DOHH2 (cell line): ENCODE measurements around the gene KNTC1.

ENCODE experiments used
- H3F3A ChIP-seq: fragments of 200-600 bp; sonication (generic), shearing (Covaris generic); 2 replicates; pipeline ENCODE4 v1.6.0; 2016; ENCODE audit warnings: antibody characterized with exemption, mild to moderate bottlenecking; ENCODE audit not compliant: control insufficient read depth, insufficient read depth
- H3K27ac ChIP-seq: fragments of 200-600 bp; sonication (generic); 2 replicates; pipeline ENCODE4 v1.5.1; 2014; ENCODE audit warnings: low read depth, mild to moderate bottlenecking, low read length, moderate library complexity
- H3K27me3 ChIP-seq: fragments of 200-600 bp; sonication (generic); 2 replicates; pipeline ENCODE4 v1.6.1; 2014; ENCODE audit warnings: mild to moderate bottlenecking, low read length, mixed read lengths; ENCODE audit not compliant: control insufficient read depth
- H3K36me3 ChIP-seq: fragments of 200-600 bp; sonication (generic); 2 replicates; pipeline ENCODE4 v1.6.1; 2014; ENCODE audit warnings: mild to moderate bottlenecking, low read length, moderate library complexity, mixed read lengths; ENCODE audit not compliant: control insufficient read depth
- H3K4me1 ChIP-seq: fragments of 200-600 bp; sonication (generic); 2 replicates; pipeline ENCODE4 v1.6.1; 2014; ENCODE audit warnings: mild to moderate bottlenecking, low read length, mixed read lengths; ENCODE audit not compliant: control insufficient read depth
- H3K4me2 ChIP-seq: fragments of 200-600 bp; sonication (generic); 2 replicates; pipeline ENCODE4 v1.6.0; 2014; ENCODE audit warnings: mild to moderate bottlenecking, low read length, moderate library complexity
- H3K4me3 ChIP-seq: fragments of 200-600 bp; sonication (generic); 2 replicates; pipeline ENCODE4 v1.5.1; 2014; ENCODE audit warnings: mild to moderate bottlenecking, low read length, mixed read lengths
- H3K79me2 ChIP-seq: fragments of 200-600 bp; sonication (generic); 2 replicates; pipeline ENCODE4 v1.6.1; 2014; ENCODE audit warnings: mild to moderate bottlenecking, low read length, mixed read lengths; ENCODE audit not compliant: control insufficient read depth
- H3K9me2 ChIP-seq: fragments of 200-600 bp; sonication (generic); replicated peaks from 2 replicates; pipeline ENCODE4 v1.6.1; 2014; ENCODE audit warnings: mild to moderate bottlenecking, low read length, mixed read lengths; ENCODE audit not compliant: control insufficient read depth
- H3K9me3 ChIP-seq: fragments of 200-600 bp; sonication (generic); 2 replicates; pipeline ENCODE4 v1.6.1; 2014; ENCODE audit warnings: antibody characterized with exemption, low read length, mixed read lengths; ENCODE audit not compliant: control insufficient read depth, insufficient read depth
- H4K20me1 ChIP-seq: fragments of 200-600 bp; sonication (generic); 2 replicates; pipeline ENCODE4 v1.6.0; 2014; ENCODE audit warnings: low read depth, mild to moderate bottlenecking, antibody characterized with exemption, low read length, moderate library complexity; ENCODE audit not compliant: control insufficient read depth, insufficient read depth
- EZH2phosphoT487 ChIP-seq: fragments of 200-600 bp; sonication (generic); IDR thresholded peaks from 2 replicates; pipeline ENCODE4 v1.6.1; 2017; ENCODE audit warnings: borderline replicate concordance, mild to moderate bottlenecking, antibody characterized with exemption, low read length, moderate library complexity, mixed read lengths
- TF ChIP-seq, protein P1 (sequence below): fragments of 200-600 bp; sonication (generic); IDR thresholded peaks from one replicate; pipeline ENCODE4 v1.5.1; 2014; ENCODE audit warnings: antibody characterized with exemption, mild to moderate bottlenecking, low read depth, low read length; ENCODE audit not compliant: poor library complexity, severe bottlenecking

Gene KNTC1

DNA sequence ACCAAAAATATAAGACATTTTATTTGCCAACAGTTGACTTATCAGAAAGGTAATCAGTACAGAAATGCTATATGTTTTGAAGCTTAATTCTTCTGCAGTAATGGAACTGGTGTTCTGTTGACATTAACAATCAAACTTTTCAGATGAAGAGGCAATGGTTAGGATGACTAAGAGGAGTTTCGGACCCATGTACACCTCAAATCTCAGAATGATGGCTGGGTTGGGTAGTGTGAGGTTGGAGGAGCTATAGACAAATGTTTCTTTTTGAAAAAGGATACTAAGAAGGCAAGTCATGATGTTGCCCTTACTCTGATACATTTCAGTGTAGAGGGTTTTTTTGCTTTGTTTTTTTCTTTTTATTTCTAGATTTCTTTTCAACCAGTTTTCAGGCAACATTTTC is 66.9 kb downstream of the KNTC1 start:
- H3K9me2 ChIP-seq: no peaks in the 10 kb centered on the region
- H3K4me1 ChIP-seq: no peaks in the 10 kb centered on the region
- H3K4me2 ChIP-seq: no peak overlapping the region
- H4K20me1 ChIP-seq: no peaks in the 10 kb centered on the region
- peaks cover 77% of the 10 kb centered on the region for H3K36me3 ChIP-seq
- no peak overlapping the region for H3K4me3 ChIP-seq
- H3K79me2 ChIP-seq: no peaks in the 10 kb centered on the region
- no peak overlapping the region for H3K27ac ChIP-seq
- TF ChIP-seq, protein P1, sequence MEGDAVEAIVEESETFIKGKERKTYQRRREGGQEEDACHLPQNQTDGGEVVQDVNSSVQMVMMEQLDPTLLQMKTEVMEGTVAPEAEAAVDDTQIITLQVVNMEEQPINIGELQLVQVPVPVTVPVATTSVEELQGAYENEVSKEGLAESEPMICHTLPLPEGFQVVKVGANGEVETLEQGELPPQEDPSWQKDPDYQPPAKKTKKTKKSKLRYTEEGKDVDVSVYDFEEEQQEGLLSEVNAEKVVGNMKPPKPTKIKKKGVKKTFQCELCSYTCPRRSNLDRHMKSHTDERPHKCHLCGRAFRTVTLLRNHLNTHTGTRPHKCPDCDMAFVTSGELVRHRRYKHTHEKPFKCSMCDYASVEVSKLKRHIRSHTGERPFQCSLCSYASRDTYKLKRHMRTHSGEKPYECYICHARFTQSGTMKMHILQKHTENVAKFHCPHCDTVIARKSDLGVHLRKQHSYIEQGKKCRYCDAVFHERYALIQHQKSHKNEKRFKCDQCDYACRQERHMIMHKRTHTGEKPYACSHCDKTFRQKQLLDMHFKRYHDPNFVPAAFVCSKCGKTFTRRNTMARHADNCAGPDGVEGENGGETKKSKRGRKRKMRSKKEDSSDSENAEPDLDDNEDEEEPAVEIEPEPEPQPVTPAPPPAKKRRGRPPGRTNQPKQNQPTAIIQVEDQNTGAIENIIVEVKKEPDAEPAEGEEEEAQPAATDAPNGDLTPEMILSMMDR: no peak
- TF ChIP-seq EZH2phosphoT487: no peak
- no peaks in the 10 kb centered on the region for H3K27me3 ChIP-seq
- H3F3A ChIP-seq: peaks cover 6% of the 10 kb centered on the region; the same call in 1 of the 2 replicates
- H3K9me3 ChIP-seq: no peaks in the 10 kb centered on the region

GRCh38 chr12:122596838-122597237 is 69.8 kb downstream of the KNTC1 start:
- Histone ChIP-seq H3K4me1 (no peaks in the 10 kb centered on the region), H3K27ac (no peak overlapping the region), H3K4me3 (no peak overlapping the region), H3K4me2 (no peak overlapping the region), H3K9me2 (no peaks in the 10 kb centered on the region), H3K79me2 (no peaks in the 10 kb centered on the region), H4K20me1 (no peaks in the 10 kb centered on the region), H3K36me3 (peaks cover 73% of the 10 kb centered on the region), H3F3A (no peaks in the 10 kb centered on the region; the same call in 1 of the 2 replicates), H3K27me3 (no peaks in the 10 kb centered on the region), H3K9me3 (no peaks in the 10 kb centered on the region)
- TF ChIP-seq, protein P1: no peak
- TF ChIP-seq EZH2phosphoT487: no peak

GRCh38 chr12:122602456-122602855 is 75.4 kb downstream of the KNTC1 start:
- no peaks in the 10 kb centered on the region for H3K9me2 ChIP-seq
- no peaks in the 10 kb centered on the region for H4K20me1 ChIP-seq
- H3K79me2 ChIP-seq: no peaks in the 10 kb centered on the region
- H3K27ac ChIP-seq: no peak overlapping the region
- H3K4me3 ChIP-seq: no peak overlapping the region
- peaks cover 72% of the 10 kb centered on the region for H3K36me3 ChIP-seq
- no peak overlapping the region for H3K4me2 ChIP-seq
- no peaks in the 10 kb centered on the region for H3F3A ChIP-seq
- TF ChIP-seq, protein P1: no peak
- no peak for TF ChIP-seq EZH2phosphoT487
- H3K9me3 ChIP-seq: no peaks in the 10 kb centered on the region
- no peaks in the 10 kb centered on the region for H3K27me3 ChIP-seq
- H3K4me1 ChIP-seq: peaks cover 7% of the 10 kb centered on the region; the same call in 1 of the 2 replicates
